SK-N-SH treated with all-trans-retinoic acid at 6 μM for 48 hours (cell line): ENCODE results near the gene POU4F3.

Experiments used
- ARNTL ChIP-seq: fragments of 450-650 bp; formaldehyde crosslinking; IDR thresholded peaks from 2 replicates; pipeline ENCODE4 v1.5.0; 2020; ENCODE audit warnings: low read depth, mild to moderate bottlenecking, moderate library complexity, borderline replicate concordance
- CSDC2 ChIP-seq: fragments of 250-450 bp; sonication (Bioruptor Pico); IDR thresholded peaks from 2 replicates; pipeline ENCODE4 v1.5.0; 2020; ENCODE audit warnings: mild to moderate bottlenecking, moderate library complexity
- ISL1 ChIP-seq: fragments of 250-450 bp; sonication (Bioruptor Pico); IDR thresholded peaks from 2 replicates; pipeline ENCODE4 v2.1.2; 2022; ENCODE audit warnings: mild to moderate bottlenecking, moderate library complexity
- RARB ChIP-seq: fragments of 250-450 bp; sonication (Bioruptor Pico); IDR thresholded peaks from 2 replicates; pipeline ENCODE4 v1.8.0; 2021; ENCODE audit warnings: mild to moderate bottlenecking, moderate library complexity
- TCF4 ChIP-seq: fragments of 250-450 bp; sonication (Bioruptor Pico); IDR thresholded peaks from 2 replicates; pipeline ENCODE4 v1.8.0; 2021; ENCODE audit warnings: mild to moderate bottlenecking, moderate library complexity, borderline replicate concordance
- TOX ChIP-seq: fragments of 250-450 bp; sonication (Bioruptor Pico); IDR thresholded peaks from 2 replicates; pipeline ENCODE4 v1.8.0; 2021; ENCODE audit warnings: mild to moderate bottlenecking, moderate library complexity, borderline replicate concordance
- ZC3H10 ChIP-seq: fragments of 250-450 bp; sonication (Bioruptor Pico); IDR thresholded peaks from 2 replicates; pipeline ENCODE4 v1.5.1; 2021; ENCODE audit warnings: mild to moderate bottlenecking, moderate library complexity
- ZFP3 ChIP-seq: fragments of 250-450 bp; sonication (Bioruptor Pico); IDR thresholded peaks from 2 replicates; pipeline ENCODE4 v1.5.0; 2020; ENCODE audit warnings: mild to moderate bottlenecking, moderate library complexity
- ZNF565 ChIP-seq: fragments of 450-650 bp; formaldehyde crosslinking; conservative IDR thresholded peaks from 2 replicates; pipeline ENCODE4 v1.5.0; 2020; ENCODE audit warnings: low read depth, mild to moderate bottlenecking, moderate library complexity
- ZNF8 ChIP-seq: fragments of 450-650 bp; formaldehyde crosslinking; IDR thresholded peaks from 2 replicates; pipeline ENCODE4 v1.5.0; 2020; ENCODE audit warnings: mild to moderate bottlenecking, moderate library complexity
- TF ChIP-seq, protein P1 (sequence below): fragments of 250-450 bp; sonication (Bioruptor Pico); IDR thresholded peaks from 2 replicates; pipeline ENCODE4 v1.8.0; 2020; ENCODE audit warnings: mild to moderate bottlenecking, moderate library complexity, borderline replicate concordance
- TF ChIP-seq, protein P2 (sequence below): fragments of 250-450 bp; sonication (Bioruptor Pico); IDR thresholded peaks from 2 replicates; pipeline ENCODE4 v1.8.0; 2021; ENCODE audit warnings: low read depth, mild to moderate bottlenecking, moderate library complexity, borderline replicate concordance
- TF ChIP-seq, protein P3 (sequence below): fragments of 250-450 bp; sonication (Bioruptor Pico); IDR thresholded peaks from 2 replicates; pipeline ENCODE4 v1.5.0; 2020; ENCODE audit warnings: mild to moderate bottlenecking, moderate library complexity
- TF ChIP-seq, protein P4 (sequence below): fragments of 250-450 bp; sonication (Bioruptor Pico); IDR thresholded peaks from 2 replicates; pipeline ENCODE4 v1.5.1; 2020; ENCODE audit warnings: low read depth, mild to moderate bottlenecking, moderate library complexity

DNA sequence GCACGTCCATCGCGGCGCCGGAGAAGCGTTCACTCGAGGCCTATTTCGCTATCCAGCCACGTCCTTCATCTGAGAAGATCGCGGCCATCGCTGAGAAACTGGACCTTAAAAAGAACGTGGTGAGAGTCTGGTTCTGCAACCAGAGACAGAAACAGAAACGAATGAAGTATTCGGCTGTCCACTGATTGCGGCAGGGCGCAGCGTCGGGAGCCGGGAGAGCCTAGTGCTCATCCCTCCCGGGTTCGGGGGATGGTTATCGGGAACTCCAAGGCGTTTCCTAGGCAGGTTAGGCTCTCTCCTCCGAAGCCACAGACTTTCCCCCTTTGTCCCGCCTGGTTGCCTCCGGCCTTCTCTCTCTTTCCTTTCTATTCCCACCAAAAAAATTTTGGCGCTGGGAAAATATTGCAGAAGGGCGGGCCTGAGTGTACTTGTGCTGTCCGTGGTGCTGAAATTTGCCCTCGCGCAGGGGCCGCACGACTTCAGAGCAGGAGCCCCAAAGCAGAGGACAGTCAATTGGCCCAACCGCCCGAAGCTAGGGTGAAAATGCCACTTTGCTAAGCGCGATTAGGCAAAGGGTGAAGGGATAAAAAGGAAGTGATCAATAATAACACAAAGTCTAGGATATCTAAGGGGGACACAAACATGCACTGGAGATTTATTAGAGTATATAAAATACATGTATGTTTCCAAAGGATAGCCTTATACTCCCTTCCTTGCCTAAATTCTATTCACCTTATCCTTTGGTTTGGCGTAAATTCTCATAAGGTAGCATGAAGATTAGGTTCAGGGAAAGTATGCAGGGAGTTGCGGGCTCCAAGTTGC is 1.8 kb downstream of the POU4F3 start:
- TF ChIP-seq, protein P1, sequence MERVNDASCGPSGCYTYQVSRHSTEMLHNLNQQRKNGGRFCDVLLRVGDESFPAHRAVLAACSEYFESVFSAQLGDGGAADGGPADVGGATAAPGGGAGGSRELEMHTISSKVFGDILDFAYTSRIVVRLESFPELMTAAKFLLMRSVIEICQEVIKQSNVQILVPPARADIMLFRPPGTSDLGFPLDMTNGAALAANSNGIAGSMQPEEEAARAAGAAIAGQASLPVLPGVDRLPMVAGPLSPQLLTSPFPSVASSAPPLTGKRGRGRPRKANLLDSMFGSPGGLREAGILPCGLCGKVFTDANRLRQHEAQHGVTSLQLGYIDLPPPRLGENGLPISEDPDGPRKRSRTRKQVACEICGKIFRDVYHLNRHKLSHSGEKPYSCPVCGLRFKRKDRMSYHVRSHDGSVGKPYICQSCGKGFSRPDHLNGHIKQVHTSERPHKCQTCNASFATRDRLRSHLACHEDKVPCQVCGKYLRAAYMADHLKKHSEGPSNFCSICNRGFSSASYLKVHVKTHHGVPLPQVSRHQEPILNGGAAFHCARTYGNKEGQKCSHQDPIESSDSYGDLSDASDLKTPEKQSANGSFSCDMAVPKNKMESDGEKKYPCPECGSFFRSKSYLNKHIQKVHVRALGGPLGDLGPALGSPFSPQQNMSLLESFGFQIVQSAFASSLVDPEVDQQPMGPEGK = no peak
- 0 out of 2 replicates have a peak, but pooled peaks have one; percentile 25 for TF ChIP-seq CSDC2 (CRISPR knock-in tag)
- no peak for TF ChIP-seq ZNF565
- TF ChIP-seq, protein P2, sequence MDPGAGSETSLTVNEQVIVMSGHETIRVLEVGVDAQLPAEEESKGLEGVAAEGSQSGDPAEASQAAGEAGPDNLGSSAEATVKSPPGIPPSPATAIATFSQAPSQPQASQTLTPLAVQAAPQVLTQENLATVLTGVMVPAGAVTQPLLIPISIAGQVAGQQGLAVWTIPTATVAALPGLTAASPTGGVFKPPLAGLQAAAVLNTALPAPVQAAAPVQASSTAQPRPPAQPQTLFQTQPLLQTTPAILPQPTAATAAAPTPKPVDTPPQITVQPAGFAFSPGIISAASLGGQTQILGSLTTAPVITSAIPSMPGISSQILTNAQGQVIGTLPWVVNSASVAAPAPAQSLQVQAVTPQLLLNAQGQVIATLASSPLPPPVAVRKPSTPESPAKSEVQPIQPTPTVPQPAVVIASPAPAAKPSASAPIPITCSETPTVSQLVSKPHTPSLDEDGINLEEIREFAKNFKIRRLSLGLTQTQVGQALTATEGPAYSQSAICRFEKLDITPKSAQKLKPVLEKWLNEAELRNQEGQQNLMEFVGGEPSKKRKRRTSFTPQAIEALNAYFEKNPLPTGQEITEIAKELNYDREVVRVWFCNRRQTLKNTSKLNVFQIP (CRISPR knock-in tag) = no peak
- no peak for TF ChIP-seq ISL1 (CRISPR knock-in tag)
- peak; percentile 31; the same call in 1 of the 2 replicates for TF ChIP-seq ZFP3
- TF ChIP-seq ARNTL (CRISPR knock-in tag) = no peak
- no peak for TF ChIP-seq RARB
- TF ChIP-seq, protein P3, sequence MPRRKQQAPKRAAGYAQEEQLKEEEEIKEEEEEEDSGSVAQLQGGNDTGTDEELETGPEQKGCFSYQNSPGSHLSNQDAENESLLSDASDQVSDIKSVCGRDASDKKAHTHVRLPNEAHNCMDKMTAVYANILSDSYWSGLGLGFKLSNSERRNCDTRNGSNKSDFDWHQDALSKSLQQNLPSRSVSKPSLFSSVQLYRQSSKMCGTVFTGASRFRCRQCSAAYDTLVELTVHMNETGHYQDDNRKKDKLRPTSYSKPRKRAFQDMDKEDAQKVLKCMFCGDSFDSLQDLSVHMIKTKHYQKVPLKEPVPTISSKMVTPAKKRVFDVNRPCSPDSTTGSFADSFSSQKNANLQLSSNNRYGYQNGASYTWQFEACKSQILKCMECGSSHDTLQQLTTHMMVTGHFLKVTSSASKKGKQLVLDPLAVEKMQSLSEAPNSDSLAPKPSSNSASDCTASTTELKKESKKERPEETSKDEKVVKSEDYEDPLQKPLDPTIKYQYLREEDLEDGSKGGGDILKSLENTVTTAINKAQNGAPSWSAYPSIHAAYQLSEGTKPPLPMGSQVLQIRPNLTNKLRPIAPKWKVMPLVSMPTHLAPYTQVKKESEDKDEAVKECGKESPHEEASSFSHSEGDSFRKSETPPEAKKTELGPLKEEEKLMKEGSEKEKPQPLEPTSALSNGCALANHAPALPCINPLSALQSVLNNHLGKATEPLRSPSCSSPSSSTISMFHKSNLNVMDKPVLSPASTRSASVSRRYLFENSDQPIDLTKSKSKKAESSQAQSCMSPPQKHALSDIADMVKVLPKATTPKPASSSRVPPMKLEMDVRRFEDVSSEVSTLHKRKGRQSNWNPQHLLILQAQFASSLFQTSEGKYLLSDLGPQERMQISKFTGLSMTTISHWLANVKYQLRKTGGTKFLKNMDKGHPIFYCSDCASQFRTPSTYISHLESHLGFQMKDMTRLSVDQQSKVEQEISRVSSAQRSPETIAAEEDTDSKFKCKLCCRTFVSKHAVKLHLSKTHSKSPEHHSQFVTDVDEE (CRISPR knock-in tag) = no peak
- no peak for TF ChIP-seq ZC3H10 (CRISPR knock-in tag)
- no peak for TF ChIP-seq TCF4
- no peak for TF ChIP-seq TOX (CRISPR knock-in tag)
- TF ChIP-seq, protein P4, sequence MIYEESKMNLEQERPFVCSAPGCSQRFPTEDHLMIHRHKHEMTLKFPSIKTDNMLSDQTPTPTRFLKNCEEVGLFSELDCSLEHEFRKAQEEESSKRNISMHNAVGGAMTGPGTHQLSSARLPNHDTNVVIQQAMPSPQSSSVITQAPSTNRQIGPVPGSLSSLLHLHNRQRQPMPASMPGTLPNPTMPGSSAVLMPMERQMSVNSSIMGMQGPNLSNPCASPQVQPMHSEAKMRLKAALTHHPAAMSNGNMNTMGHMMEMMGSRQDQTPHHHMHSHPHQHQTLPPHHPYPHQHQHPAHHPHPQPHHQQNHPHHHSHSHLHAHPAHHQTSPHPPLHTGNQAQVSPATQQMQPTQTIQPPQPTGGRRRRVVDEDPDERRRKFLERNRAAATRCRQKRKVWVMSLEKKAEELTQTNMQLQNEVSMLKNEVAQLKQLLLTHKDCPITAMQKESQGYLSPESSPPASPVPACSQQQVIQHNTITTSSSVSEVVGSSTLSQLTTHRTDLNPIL (CRISPR knock-in tag) = no peak
- no peak for TF ChIP-seq ZNF8 (CRISPR knock-in tag)
